Esophagus muscularis mucosa (tissue), 4 donors: ENCODE results near the gene IL15. TPM values are rescaled to one million over a fixed set of nuclear protein-coding genes. Genes with fewer than 3 reads are reported as not detected.

Experiments used
- DNase-seq: peaks from one replicate; pipeline ENCODE4 v3.0.0-alpha.2; 2017; ENCODE audit errors: extremely low spot score
- H3K27ac ChIP-seq, 4 donors: fragments of 200-600 bp; sonication (generic); replicated peaks in 1 of 4; 1 replicate in 3 of 4; 2 replicates in 1 of 4; pipeline ENCODE4 v1.5.1; 2016 to 2019; ENCODE audit warnings: mild to moderate bottlenecking in 1 of 4
- H3K27me3 ChIP-seq, 4 donors: fragments of 200-600 bp; sonication (generic); one replicate each; pipeline versions ENCODE4 v1.5.1 to v1.6.0; 2016 to 2019
- H3K36me3 ChIP-seq, 4 donors: fragments of 200-600 bp; sonication (generic); one replicate each; pipeline ENCODE4 v1.5.1; 2016 to 2019
- H3K4me1 ChIP-seq, 4 donors: fragments of 200-600 bp; sonication (generic); one replicate each; pipeline ENCODE4 v1.5.1; 2016 to 2019
- H3K4me3 ChIP-seq, 4 donors: fragments of 200-600 bp; sonication (generic); 1 replicate in 2 of 4; 2 replicates in 2 of 4; pipeline ENCODE4 v1.5.1; 2016 to 2019; ENCODE audit warnings: mild to moderate bottlenecking in 4 of 4, moderate library complexity in 1 of 4
- H3K9me3 ChIP-seq, 4 donors: fragments of 200-600 bp; sonication (generic); 1 replicate in 3 of 4; 2 replicates in 1 of 4; pipeline ENCODE4 v1.5.1; 2016 to 2019
- CTCF ChIP-seq, 3 experiments: fragments of 200-600 bp in 2 of 3; fragments of 450-650 bp in 1 of 3; sonication (generic) in 2 of 3; IDR thresholded peaks; one replicate each; pipeline ENCODE4 v1.5.1; 2017 to 2019; ENCODE audit warnings: antibody characterized with exemption in 3 of 3, mild to moderate bottlenecking in 2 of 3, moderate library complexity in 1 of 3
- EP300 ChIP-seq: sonication (generic); formaldehyde crosslinking; IDR thresholded peaks from one replicate; pipeline ENCODE4 v1.6.1; 2017; ENCODE audit warnings: antibody characterized with exemption
- POLR2A ChIP-seq: fragments of 450-650 bp; IDR thresholded peaks from one replicate; pipeline ENCODE4 v1.6.1; 2017; ENCODE audit warnings: antibody characterized with exemption, moderate library complexity, mild to moderate bottlenecking, low read depth
- POLR2AphosphoS5 ChIP-seq, 2 donors: sonication (generic); formaldehyde crosslinking; IDR thresholded peaks; one replicate each; pipeline ENCODE4 v1.6.1; 2017; ENCODE audit warnings: antibody characterized with exemption in 2 of 2
- WGBS: methylation state at CpG from one replicate; pipeline ENCODE4 v1.1.5; 2018; 5-methylcytosine and 5-hydroxymethylcytosine counted together
- intact Hi-C: fragments of 100-400 bp; cut with DNase I; formaldehyde crosslinking; loops from one replicate; pipeline ENCODE4 v1.15.1; 2023
- total RNA-seq, 4 donors: library from RNA; depleted of rRNA; stranded (reverse); fragments of >200 nt; gene quantifications; one replicate each; pipeline versions ENCODE4 v1.1.0 to v1.2.1, GENCODE V29; 2016

Gene IL15
- total RNA-seq, 4 donors from 2014 or later, result 3.0 to 5.0 (median 3.7) TPM

- intact Hi-C loops, result no loop called here
- Histone ChIP-seq H3K4me3 (no peak overlapping the region), H3K9me3 (no peaks in the 10 kb centered on the region), H3K27ac (no peak overlapping the region), H3K4me1 (no peaks in the 10 kb centered on the region), H3K36me3 (no peaks in the 10 kb centered on the region), H3K27me3 (no peaks in the 10 kb centered on the region)
- WGBS, result 83% methylated on average over 2 of the region's 2 CpGs
- no peak for DNase-seq
- TF ChIP-seq CTCF (IDR thresholded peaks at IDR 0.05) (no peak), EP300 (no peak), POLR2A (no peak), POLR2AphosphoS5 (IDR thresholded peaks at IDR 0.05) (no peak)
These were observed 120.9 kb downstream of the IL15 start for GRCh38 chr4:141757287-141757686.

DNA sequence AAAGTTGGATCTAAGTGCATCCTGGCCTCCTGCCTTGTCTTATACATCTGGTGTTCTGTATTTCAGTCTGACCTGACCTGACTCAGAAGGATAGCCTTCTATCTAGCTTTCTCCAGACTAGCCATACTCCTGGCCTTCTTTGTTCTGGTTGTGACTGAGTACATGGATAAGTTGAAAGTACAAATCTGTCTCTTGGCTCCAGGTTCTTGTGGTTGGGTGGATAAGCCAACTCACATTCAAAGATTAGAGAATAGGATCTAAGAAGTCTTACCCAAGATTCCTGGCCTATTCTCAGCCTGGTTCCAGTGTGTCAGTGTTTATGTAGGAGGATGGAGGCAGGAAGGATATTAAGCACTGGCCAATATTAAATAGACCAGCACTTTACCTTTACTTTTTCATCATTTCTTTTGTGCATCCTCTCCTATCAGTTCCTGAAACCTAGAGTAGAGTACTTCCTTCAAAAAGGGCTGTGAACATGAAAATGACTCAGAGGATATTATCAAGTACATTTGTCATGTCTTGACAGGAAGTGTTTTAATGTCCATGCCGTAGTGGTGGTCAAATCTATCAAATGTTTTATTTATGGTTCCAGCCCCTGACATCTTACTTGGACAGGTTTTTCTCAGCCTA lies 123.5 kb downstream of the IL15 start:
- WGBS, result 20% methylated on average over 1 of the region's 1 CpG
- Histone ChIP-seq H3K27ac (no peak overlapping the region), H3K4me1 (no peaks in the 10 kb centered on the region), H3K9me3 (no peaks in the 10 kb centered on the region), H3K36me3 (no peaks in the 10 kb centered on the region), H3K27me3 (no peaks in the 10 kb centered on the region), H3K4me3 (no peak overlapping the region)
- intact Hi-C loops, result no loop called here
- TF ChIP-seq CTCF (IDR thresholded peaks at IDR 0.05) (no peak), EP300 (no peak), POLR2AphosphoS5 (IDR thresholded peaks at IDR 0.05) (no peak), POLR2A (no peak)
- no peak for DNase-seq

- Histone ChIP-seq H3K4me3 (no peak overlapping the region), H3K36me3 (no peaks in the 10 kb centered on the region), H3K27me3 (no peaks in the 10 kb centered on the region), H3K4me1 (no peaks in the 10 kb centered on the region), H3K27ac (no peak overlapping the region), H3K9me3 (no peaks in the 10 kb centered on the region)
- TF ChIP-seq POLR2A (no peak), EP300 (no peak), POLR2AphosphoS5 (IDR thresholded peaks at IDR 0.05) (no peak), CTCF (IDR thresholded peaks at IDR 0.05) (no peak)
- 88% methylated on average over 2 of the region's 2 CpGs for WGBS
- intact Hi-C loops, result no loop called here
- DNase-seq, result no peak
These were observed 125.5 kb downstream of the IL15 start for GRCh38 chr4:141761926-141762325.

DNA sequence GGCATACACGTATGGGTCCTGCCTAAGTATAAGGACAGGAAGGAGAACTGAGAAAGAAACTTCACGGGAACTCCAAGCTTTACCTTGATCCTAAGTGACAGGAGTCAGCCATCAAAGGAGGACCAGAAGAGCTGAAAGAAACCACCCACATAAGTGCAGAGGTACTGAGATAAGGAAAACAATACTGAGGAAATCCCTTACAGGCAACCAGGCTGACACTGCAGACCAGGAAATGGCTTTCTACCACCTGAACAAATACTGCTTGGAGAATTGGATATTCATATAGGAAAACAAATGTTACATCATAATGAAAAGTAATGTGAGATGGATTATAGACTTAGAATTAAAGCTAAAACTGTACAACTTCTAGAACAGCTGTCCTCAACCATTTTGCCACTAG lies 127.0 kb downstream of the IL15 start:
- Histone ChIP-seq H3K4me1 (no peaks in the 10 kb centered on the region), H3K27me3 (no peaks in the 10 kb centered on the region), H3K27ac (no peak overlapping the region), H3K9me3 (no peaks in the 10 kb centered on the region), H3K4me3 (no peak overlapping the region), H3K36me3 (no peaks in the 10 kb centered on the region)
- WGBS, result 88% methylated on average over 2 of the region's 2 CpGs
- intact Hi-C loops, result no loop called here
- no peak for TF ChIP-seq EP300
- no peak for TF ChIP-seq POLR2A
- no peak for TF ChIP-seq CTCF (IDR thresholded peaks at IDR 0.05)
- TF ChIP-seq POLR2AphosphoS5 (IDR thresholded peaks at IDR 0.05), result no peak
- no peak for DNase-seq

- WGBS, result 65% methylated on average over 4 of the region's 4 CpGs
- no peaks in the 10 kb centered on the region for H3K4me1 ChIP-seq
- H3K27me3 ChIP-seq, result no peaks in the 10 kb centered on the region
- H3K9me3 ChIP-seq, result no peaks in the 10 kb centered on the region
- no peaks in the 10 kb centered on the region for H3K36me3 ChIP-seq
- no peak overlapping the region for H3K27ac ChIP-seq
- intact Hi-C loops, result no loop called here
- no peak for TF ChIP-seq CTCF (IDR thresholded peaks at IDR 0.05)
- no peak for TF ChIP-seq POLR2AphosphoS5 (IDR thresholded peaks at IDR 0.05)
- TF ChIP-seq POLR2A, result no peak
- no peak for TF ChIP-seq EP300
- DNase-seq, result no peak
- no peak overlapping the region for H3K4me3 ChIP-seq
These were observed 132.6 kb downstream of the IL15 start for GRCh38 chr4:141768954-141769353.
